Body of pancreas (tissue), 4 donors: ENCODE measurements around the gene AGK.

Experiments
- POLR2A ChIP-seq, 3 donors: fragments of 450-650 bp; IDR thresholded peaks; one replicate each; pipeline ENCODE4 v1.6.1; 2016; ENCODE audit warnings: antibody characterized with exemption in 3 of 3, mild to moderate bottlenecking in 2 of 3
- TF ChIP-seq, protein P1 (sequence below), 7 experiments: fragments of 450-650 bp in 4 of 7; fragments of 200-600 bp in 3 of 7; sonication (generic) in 3 of 7; IDR thresholded peaks; one replicate each; pipeline ENCODE4 v1.5.1; 2016 to 2019; ENCODE audit warnings: antibody characterized with exemption in 7 of 7

DNA sequence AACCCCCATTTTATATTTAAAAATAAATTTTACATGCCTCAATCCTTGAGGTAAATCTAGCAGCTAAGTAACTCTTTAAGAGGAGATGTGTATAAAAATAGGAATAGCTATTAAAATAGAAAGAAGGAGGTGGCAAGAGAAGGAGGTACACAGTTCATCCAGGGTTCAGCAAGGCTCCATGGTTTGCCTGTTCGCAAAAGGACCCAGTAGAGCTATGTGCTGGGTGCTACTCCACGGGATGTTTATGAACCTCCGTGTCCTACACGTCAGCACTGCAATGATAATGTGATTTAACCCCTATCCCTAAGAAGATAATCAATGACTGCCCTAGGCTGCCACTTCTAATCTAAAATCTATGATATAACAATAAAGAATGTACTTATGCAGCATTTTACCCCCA lies 151.7 kb downstream of the AGK start:
- TF ChIP-seq, protein P1, sequence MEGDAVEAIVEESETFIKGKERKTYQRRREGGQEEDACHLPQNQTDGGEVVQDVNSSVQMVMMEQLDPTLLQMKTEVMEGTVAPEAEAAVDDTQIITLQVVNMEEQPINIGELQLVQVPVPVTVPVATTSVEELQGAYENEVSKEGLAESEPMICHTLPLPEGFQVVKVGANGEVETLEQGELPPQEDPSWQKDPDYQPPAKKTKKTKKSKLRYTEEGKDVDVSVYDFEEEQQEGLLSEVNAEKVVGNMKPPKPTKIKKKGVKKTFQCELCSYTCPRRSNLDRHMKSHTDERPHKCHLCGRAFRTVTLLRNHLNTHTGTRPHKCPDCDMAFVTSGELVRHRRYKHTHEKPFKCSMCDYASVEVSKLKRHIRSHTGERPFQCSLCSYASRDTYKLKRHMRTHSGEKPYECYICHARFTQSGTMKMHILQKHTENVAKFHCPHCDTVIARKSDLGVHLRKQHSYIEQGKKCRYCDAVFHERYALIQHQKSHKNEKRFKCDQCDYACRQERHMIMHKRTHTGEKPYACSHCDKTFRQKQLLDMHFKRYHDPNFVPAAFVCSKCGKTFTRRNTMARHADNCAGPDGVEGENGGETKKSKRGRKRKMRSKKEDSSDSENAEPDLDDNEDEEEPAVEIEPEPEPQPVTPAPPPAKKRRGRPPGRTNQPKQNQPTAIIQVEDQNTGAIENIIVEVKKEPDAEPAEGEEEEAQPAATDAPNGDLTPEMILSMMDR (IDR thresholded peaks at IDR 0.05) = no peak
- TF ChIP-seq POLR2A (IDR thresholded peaks at IDR 0.05) = no peak
